ENCODE results near the gene TTC9. TPM values are rescaled to one million over a fixed set of nuclear protein-coding genes. Genes with fewer than 3 reads are reported as not detected.

Gene TTC9
- total RNA-seq, 2 donors from 2014 or later = 3.2 to 6.7 TPM

DNA sequence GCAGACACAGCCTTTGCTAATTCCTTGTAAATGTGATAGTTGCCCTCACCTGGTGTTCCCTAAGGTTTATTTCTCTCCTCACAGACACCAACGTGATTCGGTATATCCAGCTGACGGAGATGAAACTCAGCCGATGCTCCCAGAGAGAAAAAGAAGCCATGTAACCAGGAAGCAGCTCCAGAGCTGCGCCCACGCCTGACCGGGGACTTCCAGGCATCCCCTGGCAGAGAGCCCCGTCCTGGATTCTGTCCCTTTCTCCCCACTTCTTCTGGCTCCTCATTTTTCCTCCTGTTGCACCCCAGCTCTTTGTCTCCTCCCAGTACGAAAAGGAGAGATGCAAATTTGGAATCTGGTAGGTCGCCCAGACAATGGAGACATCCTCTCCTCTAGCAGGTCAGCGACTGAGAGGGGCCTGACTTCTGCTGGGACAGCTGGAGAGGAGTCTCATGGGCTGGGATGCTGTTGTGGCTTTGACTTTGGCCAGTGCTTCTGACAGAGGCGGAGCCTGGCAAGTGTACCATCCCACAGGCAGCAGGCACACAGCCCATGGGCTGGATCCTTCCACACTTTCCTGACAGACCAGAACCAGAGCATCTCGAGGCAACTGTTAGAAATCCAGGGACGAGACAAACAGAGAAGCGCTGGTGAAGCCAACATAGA is 29.4 kb downstream of the TTC9 start:
- intact Hi-C loops (cut with DNase I) = no loop called here
- Histone ChIP-seq H3K9me3 (no peaks in the 10 kb centered on the region), H3K27ac (no peak overlapping the region), H3K4me3 (no peak overlapping the region), H3K36me3 (no peaks in the 10 kb centered on the region), H3K4me1 (replicated peaks) (peaks cover under 1% of the 10 kb centered on the region), H3K27me3 (replicated peaks; ENCODE audit: insufficient read depth) (no peaks in the 10 kb centered on the region)
- 57% methylated on average over 15 of the region's 15 CpGs for WGBS
- no peak for TF ChIP-seq POLR2AphosphoS5 (IDR thresholded peaks at IDR 0.05)
- TF ChIP-seq POLR2A (IDR thresholded peaks at IDR 0.05) = no peak
- TF ChIP-seq, protein P1, sequence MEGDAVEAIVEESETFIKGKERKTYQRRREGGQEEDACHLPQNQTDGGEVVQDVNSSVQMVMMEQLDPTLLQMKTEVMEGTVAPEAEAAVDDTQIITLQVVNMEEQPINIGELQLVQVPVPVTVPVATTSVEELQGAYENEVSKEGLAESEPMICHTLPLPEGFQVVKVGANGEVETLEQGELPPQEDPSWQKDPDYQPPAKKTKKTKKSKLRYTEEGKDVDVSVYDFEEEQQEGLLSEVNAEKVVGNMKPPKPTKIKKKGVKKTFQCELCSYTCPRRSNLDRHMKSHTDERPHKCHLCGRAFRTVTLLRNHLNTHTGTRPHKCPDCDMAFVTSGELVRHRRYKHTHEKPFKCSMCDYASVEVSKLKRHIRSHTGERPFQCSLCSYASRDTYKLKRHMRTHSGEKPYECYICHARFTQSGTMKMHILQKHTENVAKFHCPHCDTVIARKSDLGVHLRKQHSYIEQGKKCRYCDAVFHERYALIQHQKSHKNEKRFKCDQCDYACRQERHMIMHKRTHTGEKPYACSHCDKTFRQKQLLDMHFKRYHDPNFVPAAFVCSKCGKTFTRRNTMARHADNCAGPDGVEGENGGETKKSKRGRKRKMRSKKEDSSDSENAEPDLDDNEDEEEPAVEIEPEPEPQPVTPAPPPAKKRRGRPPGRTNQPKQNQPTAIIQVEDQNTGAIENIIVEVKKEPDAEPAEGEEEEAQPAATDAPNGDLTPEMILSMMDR (IDR thresholded peaks at IDR 0.05) = no peak
- DNase-seq (ENCODE audit: low spot score) = peak; percentile 39

DNA sequence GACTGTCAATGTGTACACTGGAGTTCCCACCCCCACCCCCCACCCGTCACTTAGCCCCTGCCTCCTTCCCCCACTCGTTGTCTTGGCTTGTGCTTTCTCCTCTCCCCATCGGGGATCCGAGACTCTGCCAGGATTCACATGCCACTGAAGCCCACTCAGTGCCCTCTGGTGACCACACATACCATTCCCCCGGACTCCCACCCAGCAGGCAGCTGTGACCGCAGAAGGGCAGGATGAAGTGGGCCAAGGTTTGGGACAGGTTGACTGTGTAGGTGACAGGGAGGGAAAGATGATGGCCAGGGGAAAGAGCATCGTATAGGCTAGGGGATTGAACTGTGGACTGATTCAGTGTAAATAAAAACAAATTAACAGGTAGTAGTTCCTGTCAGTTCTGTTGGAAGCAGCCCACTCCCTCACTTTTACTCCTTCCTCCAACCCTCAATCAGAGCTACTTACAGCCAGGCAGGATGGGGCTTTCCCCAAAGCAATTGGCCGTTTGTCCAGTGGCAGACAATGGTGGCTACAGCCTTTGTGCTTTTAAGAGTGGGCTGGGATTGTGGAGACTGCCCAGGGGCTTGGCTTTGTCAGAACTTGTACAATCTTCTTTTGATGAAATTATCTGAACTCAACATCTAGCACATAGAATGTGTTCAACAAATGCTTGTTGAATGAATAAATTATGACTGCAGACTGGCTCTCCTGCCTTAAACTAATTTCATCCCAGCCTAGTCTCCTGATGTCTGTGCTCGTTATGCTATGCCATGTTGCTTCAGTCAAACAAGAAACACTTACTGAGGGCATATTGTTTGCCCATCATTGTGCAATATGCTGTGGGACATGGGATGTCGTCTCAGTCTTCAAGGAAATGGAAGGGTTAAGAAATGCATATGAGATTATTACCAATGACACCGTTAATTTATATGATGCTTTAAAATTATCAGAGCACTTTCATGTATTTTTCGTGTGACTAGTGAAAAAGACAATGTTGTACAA is 30.2 kb downstream of the TTC9 start:
- DNase-seq (ENCODE audit: low spot score) = no peak
- H3K4me3 ChIP-seq = no peak overlapping the region
- H3K4me1 ChIP-seq (replicated peaks) = no peaks in the 10 kb centered on the region
- H3K36me3 ChIP-seq = no peaks in the 10 kb centered on the region
- intact Hi-C loops (cut with DNase I) = no loop called here
- TF ChIP-seq, protein P1 (IDR thresholded peaks at IDR 0.05) = no peak
- no peak for TF ChIP-seq POLR2A (IDR thresholded peaks at IDR 0.05)
- TF ChIP-seq POLR2AphosphoS5 (IDR thresholded peaks at IDR 0.05) = no peak
- WGBS = 64% methylated on average over 12 of the region's 12 CpGs
- no peaks in the 10 kb centered on the region for H3K27me3 ChIP-seq (replicated peaks; ENCODE audit: insufficient read depth)
- H3K9me3 ChIP-seq = no peaks in the 10 kb centered on the region
- H3K27ac ChIP-seq = no peak overlapping the region

DNA sequence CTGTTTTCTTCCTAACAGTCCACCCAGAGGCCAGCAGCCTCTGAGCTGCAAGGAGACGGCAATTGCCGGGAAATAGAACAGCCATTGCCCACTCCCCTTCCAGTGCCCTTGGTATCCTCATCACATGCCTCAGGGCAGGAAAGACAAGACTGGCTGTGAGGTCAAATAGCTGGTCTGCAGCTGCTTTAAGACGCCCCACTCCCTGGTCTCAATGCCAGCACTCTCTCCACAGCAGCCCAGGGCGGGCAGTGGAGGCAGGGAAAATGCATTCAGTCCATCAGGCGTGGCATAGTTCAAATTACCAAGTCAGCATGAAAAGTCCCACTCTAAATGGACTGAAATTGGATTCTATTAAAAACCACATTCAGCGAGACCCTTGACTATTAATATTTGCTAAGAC is 35.6 kb downstream of the TTC9 start:
- H3K27ac ChIP-seq = no peak overlapping the region
- no peaks in the 10 kb centered on the region for H3K27me3 ChIP-seq (replicated peaks; ENCODE audit: insufficient read depth)
- H3K4me3 ChIP-seq = no peak overlapping the region
- no peaks in the 10 kb centered on the region for H3K4me1 ChIP-seq (replicated peaks)
- H3K36me3 ChIP-seq = no peaks in the 10 kb centered on the region
- H3K9me3 ChIP-seq = no peaks in the 10 kb centered on the region
- intact Hi-C loops (cut with DNase I) = no loop called here
- no peak for DNase-seq (ENCODE audit: low spot score)
- TF ChIP-seq, protein P1 (IDR thresholded peaks at IDR 0.05) = no peak
- TF ChIP-seq POLR2A (IDR thresholded peaks at IDR 0.05) = no peak
- WGBS = 98% methylated on average over 6 of the region's 6 CpGs

DNA sequence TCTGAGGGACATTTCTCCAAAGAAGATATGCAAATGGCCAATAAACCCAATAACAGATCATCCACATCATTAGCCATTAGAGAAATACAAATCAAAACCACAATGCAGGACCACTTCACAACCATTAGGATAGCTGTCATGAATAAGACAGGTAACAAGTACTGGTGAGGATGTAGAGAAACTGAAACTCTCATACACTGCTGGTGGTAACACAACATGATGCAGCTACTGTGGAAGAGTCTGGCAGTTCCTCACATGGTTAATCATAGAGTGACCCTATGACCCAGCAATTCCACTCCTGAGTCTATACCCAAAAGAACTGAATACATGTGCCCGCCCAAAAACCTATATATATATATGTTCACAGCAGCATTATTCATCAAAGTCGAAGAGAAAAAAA is 39.0 kb downstream of the TTC9 start:
- WGBS = 100% methylated on average over 2 of the region's 2 CpGs
- no peak overlapping the region for H3K4me3 ChIP-seq
- no peaks in the 10 kb centered on the region for H3K36me3 ChIP-seq
- no peaks in the 10 kb centered on the region for H3K9me3 ChIP-seq
- H3K27ac ChIP-seq = no peak overlapping the region
- no peak for DNase-seq (ENCODE audit: low spot score)
- no peaks in the 10 kb centered on the region for H3K27me3 ChIP-seq (replicated peaks; ENCODE audit: insufficient read depth)
- intact Hi-C loops (cut with DNase I) = no loop called here
- TF ChIP-seq, protein P1 (IDR thresholded peaks at IDR 0.05) = no peak
- TF ChIP-seq POLR2A (IDR thresholded peaks at IDR 0.05) = no peak
- no peak for TF ChIP-seq POLR2AphosphoS5 (IDR thresholded peaks at IDR 0.05)
- H3K4me1 ChIP-seq (replicated peaks) = no peaks in the 10 kb centered on the region

Measured in prostate gland (tissue), 2 donors.